Activated T-cell treated with anti-CD3 and anti-CD28 coated beads, Interleukin-2, amount 50 U/mL, for 72 hours (primary cell): ENCODE data around the gene AP4E1. TPM values are rescaled to one million over a fixed set of nuclear protein-coding genes. Genes with fewer than 3 reads are reported as not detected.
"Not testable (repeated sequence)": the region's sequence is repeated elsewhere in the genome, so short reads cannot be mapped to it uniquely, and the experiment has no call there.

Experiments used
- ATAC-seq, 2 donors: fragments of 150-1000 bp; cut with Tn5 transposase; replicated peaks in 1 of 2; 2 replicates each; pipeline ENCODE4 v1.10.0; 2021; ENCODE audit warnings: moderate library complexity in 2 of 2, mild to moderate bottlenecking in 1 of 2
- DNase-seq, 2 donors: peaks; one replicate each; pipeline ENCODE4 v3.0.0; 2021 to 2022; ENCODE audit warnings: mixed read lengths in 1 of 2
- H3K27ac Mint-ChIP-seq: one replicate; pipeline ENCODE4 v1.8.0; 2022; ENCODE audit warnings: mild to moderate bottlenecking, moderate library complexity, mixed read lengths
- H3K27me3 Mint-ChIP-seq: one replicate; pipeline ENCODE4 v1.8.0; 2022; ENCODE audit warnings: low read depth, mixed read lengths
- H3K36me3 Mint-ChIP-seq, 2 donors: one replicate each; pipeline ENCODE4 v1.8.0; 2022; ENCODE audit warnings: mixed read lengths in 2 of 2, mild to moderate bottlenecking in 1 of 2; ENCODE audit not compliant: insufficient read depth in 2 of 2
- H3K4me1 Mint-ChIP-seq: one replicate; pipeline ENCODE4 v1.8.0; 2022; ENCODE audit warnings: low read depth, mixed read lengths
- H3K4me3 Mint-ChIP-seq, 2 donors: one replicate each; pipeline ENCODE4 v1.8.0; 2022; ENCODE audit warnings: mild to moderate bottlenecking in 2 of 2, mixed read lengths in 2 of 2, moderate library complexity in 2 of 2
- H3K9me3 Mint-ChIP-seq, 2 donors: one replicate each; pipeline ENCODE4 v1.8.0; 2022; ENCODE audit warnings: mixed read lengths in 2 of 2
- total RNA-seq, 2 donors: library from RNA; stranded (reverse); gene quantifications; one replicate each; pipeline ENCODE4 v1.2.3, GENCODE V29; 2022

Gene AP4E1
- total RNA-seq = 10 to 100 TPM; 13.3 to 17.1 TPM

DNA sequence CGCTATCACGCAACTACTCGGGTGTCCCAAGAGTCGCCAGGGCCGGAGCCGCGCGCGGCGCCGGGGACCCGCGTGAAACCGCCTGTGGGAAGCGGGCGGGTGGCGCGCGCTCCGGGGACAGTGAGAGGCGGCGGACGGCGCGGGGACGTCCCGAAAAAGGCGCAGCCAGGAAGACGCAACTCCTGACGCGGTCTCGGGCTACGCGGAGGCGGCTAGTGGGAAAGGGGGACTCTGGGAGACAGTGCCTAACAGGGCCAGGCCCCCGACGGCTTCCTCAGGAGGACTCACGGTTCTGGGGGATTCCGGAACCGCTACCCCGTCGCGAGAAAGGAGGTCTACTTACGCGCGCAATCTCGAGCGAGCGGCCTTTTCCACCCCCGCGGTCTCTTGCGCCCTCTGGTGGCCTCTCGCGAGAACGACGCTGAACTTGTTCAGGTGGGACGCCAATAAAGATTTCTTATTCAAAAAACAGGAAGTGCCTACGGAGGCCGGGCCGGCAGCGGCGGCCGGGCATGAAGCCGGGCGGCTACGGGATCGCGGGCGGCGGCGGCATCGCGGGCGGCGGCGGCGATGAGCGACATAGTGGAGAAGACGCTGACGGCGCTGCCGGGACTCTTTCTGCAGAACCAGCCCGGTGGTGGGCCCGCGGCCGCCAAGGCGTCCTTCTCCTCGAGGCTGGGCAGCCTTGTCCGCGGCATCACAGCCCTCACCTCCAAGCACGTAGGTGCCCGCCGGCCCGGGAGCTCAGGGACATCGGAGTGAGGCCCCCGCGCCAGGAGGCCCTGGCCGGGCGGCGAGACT, at the start of gene AP4E1:
TSS of gene AP4E1 (plus strand) at position 475 of the 801 bp plus-strand sequence. CDS start at position 571, 96 bp downstream.
- Mint-ChIP-seq H3K27ac (peak within 1 kb of the TSS; percentile 96), H3K4me1 (peaks cover 17% of the 10 kb centered on the region), H3K27me3 (no peaks in the 10 kb centered on the region), H3K36me3 (peaks cover 4 to 9% of the 10 kb centered on the region in 2 donors), H3K9me3 (no peaks in the 10 kb centered on the region), H3K4me3 (peak within 1 kb of the TSS; percentile 92 to 95)
- DNase-seq (peak; percentile 94 to 95), ATAC-seq (peak; percentile 65 to 69)

DNA sequence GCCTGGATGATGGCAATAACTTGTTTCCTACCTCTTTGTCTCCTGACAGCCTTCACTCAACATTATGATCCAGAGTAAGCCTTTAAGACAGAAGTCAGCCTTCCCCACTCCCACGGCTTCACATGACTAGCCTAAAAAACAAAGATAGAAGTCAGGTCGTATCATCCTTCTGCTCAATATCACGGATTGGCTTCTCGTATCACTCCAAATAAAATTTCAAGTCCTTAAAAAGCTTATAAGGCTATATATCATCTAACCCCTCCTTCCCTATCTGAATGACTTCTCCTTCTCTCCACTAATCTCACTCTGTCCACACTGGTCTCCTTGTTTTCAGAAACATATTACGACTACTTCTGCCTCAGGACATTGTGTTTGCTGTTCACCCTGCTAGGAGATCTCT, 47.7 kb upstream of the AP4E1 start:
- Mint-ChIP-seq H3K4me1 (no peaks in the 10 kb centered on the region), H3K4me3 (no peak overlapping the region), H3K36me3 (no peaks in the 10 kb centered on the region), H3K27me3 (no peaks in the 10 kb centered on the region), H3K27ac (no peak overlapping the region), H3K9me3 (no peaks in the 10 kb centered on the region)
- no peak for ATAC-seq
- no peak for DNase-seq

DNA sequence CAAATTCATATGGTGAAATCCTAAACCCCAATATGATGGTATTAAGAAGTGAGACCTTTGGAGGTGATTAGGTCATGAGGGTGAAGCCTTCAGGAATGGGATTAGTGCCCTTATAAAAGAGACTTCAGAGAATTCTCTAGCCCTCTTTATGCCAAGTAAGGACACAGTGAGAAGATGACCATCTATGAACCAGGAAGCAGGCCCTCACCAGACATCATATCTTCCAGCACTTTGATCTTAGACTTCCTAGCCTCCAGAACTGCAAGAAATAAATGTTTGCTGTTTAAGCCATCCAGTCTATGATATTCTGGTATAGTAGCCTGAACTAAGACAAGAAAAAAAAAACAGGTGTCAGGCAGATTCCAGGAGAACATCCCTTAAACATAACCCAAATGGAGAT, 45.9 kb upstream of the AP4E1 start:
- Mint-ChIP-seq H3K4me3 (no peak overlapping the region), H3K9me3 (no peaks in the 10 kb centered on the region), H3K36me3 (no peaks in the 10 kb centered on the region), H3K27ac (no peak overlapping the region), H3K4me1 (no peaks in the 10 kb centered on the region), H3K27me3 (no peaks in the 10 kb centered on the region)
- DNase-seq = no peak
- ATAC-seq = no peak

DNA sequence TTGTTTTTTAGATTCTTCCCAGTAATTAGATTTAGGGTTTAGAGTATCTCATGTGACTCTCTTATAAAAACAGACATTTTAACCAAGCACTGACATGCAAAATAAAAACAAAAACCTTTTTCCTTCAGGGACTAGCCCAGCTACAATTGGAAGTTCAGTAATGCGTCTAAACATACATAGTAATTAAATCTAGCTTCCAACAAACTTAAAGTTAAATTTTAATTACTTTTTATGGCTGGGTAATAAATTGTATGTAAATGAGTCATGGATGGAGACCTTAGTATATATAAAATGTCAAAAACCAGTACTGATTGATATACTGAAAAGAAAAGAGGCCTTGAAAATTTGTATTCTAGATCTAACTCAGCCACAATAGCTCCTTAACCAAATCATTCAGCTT, 43.6 kb upstream of the AP4E1 start:
- Mint-ChIP-seq H3K27ac (no peak overlapping the region), H3K27me3 (no peaks in the 10 kb centered on the region), H3K4me3 (no peak overlapping the region), H3K9me3 (no peaks in the 10 kb centered on the region), H3K4me1 (no peaks in the 10 kb centered on the region), H3K36me3 (no peaks in the 10 kb centered on the region)
- ATAC-seq = no peak
- DNase-seq = no peak

DNA sequence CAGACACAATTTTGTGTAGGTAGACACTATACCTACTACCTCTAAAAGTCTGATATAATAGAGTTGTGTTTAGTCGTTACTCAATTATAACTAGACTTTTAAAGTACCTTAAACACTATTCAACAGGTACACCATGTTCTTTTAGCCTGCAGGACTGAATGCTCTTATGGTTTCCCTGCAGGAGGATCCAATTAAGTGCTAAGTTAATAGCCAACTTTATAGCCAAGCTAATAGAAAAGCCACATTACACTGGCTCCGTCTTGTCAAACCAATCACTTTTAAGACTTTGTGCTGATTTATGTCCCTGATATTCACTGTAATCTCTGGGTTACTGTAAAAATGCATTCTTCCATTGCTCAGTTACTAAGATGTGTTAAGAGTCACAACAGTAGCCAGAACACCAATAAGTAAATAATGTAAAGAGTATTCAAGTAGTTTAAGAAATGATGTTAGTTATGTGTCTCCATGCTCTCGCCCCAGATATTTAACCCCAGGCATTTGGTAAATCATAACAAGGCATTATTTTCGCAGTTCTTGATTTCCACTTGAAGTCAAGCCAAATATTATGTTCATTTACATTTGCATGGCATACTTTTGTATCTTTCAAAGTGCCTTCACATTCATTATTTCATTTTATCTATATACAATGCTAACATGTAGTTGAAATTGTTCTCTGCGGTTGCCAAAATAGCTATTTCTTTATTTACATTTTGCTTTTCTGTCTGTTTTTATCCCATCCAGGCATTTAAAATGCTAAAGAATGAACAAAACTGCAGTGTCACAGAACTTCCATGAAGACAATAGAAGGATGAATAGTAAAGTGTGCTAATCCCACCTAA, 42.7 kb upstream of the AP4E1 start:
- Mint-ChIP-seq H3K36me3 (no peaks in the 10 kb centered on the region), H3K27ac (no peak overlapping the region), H3K27me3 (no peaks in the 10 kb centered on the region), H3K4me3 (no peak overlapping the region), H3K9me3 (no peaks in the 10 kb centered on the region), H3K4me1 (no peaks in the 10 kb centered on the region)
- ATAC-seq (no peak), DNase-seq (no peak)

DNA sequence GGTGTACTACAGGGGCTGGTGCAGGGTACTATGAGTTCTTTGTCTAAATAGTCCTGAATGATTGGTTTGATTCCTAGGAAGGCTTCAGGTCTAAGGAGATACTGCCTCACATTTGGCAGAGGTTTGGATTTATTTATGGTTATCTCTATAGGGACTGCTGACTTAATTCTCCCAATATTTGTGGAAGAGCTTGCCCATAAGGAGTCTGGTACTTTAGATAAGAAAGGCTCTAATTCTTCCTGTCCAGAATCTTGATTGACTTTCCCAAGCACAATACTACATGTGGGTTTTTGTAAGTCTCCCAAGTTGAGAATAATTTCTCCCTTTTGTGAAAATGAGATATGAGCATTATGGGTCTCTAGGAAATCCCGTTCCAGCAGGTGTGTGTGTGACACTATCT, 36.7 kb upstream of the AP4E1 start:
- ATAC-seq (no peak), DNase-seq (no peak)
- Mint-ChIP-seq H3K4me1 (peaks cover 19% of the 10 kb centered on the region), H3K36me3 (no peaks in the 10 kb centered on the region), H3K9me3 (no peaks in the 10 kb centered on the region), H3K27me3 (peaks cover 21% of the 10 kb centered on the region), H3K27ac (no peak overlapping the region), H3K4me3 (no peak overlapping the region)

DNA sequence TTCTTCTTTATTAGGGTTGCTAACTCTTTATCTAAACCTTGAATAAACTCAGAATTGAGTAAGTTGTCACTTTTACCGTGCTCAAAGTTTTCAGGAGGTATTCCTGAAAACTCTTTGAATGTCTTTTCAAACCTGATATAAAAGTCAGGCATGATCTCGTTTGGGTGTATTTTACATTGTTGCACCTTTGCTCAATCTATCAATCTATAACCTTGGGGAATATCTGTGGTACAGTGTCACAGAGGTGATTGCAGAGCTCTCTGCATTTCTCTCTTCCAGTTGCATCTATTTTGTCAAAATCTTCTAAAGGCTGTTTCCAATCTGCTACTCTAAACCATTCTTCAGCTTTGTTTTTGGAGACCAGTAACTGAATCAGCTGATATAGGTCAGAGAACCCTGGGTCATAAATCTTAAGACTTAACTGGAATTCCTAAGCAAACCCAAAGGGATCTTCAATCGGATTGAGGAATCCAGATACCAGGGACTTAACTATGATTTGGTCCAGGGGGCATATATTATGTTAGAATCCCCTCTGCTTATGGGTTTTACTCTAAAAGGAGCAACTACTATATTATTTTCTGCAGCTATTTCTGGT, 35.6 kb upstream of the AP4E1 start:
- Mint-ChIP-seq H3K4me1 (peaks cover 30% of the 10 kb centered on the region), H3K36me3 (no peaks in the 10 kb centered on the region), H3K9me3 (no peaks in the 10 kb centered on the region), H3K27me3 (peaks cover 21% of the 10 kb centered on the region), H3K27ac (no peak overlapping the region), H3K4me3 (no peak overlapping the region)
- ATAC-seq = no peak
- DNase-seq = no peak

DNA sequence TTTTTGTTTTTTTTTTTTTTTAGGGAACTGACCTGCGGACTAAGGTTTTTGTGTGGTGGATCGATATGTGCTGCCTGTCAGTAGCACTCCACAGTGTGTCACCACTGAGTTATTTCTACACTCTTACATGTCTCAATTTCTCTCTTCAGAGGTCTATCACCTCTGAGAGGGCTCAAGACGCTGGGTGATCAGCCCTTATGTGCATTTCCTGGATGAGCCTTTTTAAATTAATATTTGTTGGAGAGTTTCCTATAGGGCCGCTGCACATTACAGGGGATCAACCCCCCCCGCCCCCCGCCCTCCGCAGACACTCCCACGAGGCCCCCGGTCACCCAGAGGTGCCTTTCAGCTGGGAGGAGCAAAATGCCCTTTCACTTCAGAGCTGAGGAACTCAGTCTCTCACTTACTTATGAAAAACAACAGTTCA, 34.5 kb upstream of the AP4E1 start:
- Mint-ChIP-seq H3K9me3 (no peaks in the 10 kb centered on the region), H3K4me3 (peak overlapping the region; percentile 17 to 51), H3K27me3 (peaks cover 21% of the 10 kb centered on the region), H3K27ac (no peak overlapping the region), H3K36me3 (no peaks in the 10 kb centered on the region), H3K4me1 (peaks cover 40% of the 10 kb centered on the region)
- ATAC-seq (peak; percentile 52 to 66), DNase-seq (no peak)

DNA sequence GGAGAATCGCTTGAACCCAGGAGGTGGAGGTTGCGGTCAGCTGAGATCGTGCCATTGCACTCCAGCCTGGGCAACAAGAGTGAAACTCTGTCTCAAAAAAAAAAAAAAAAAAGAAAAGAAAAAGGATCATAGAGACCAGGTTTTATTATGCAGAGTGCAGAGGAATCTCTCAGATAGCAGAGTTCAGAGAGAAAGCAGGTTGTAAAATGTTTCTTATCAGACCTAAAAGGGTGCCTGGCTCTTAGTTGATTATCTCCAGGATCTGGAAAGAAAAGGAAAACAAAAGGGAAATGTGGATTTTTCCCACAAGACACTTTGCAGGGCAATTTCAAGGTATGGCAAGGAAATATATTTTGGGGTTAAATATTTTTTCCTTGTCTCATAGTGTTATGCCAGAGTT, 33.2 kb upstream of the AP4E1 start:
- not testable (repeated sequence) for H3K27ac Mint-ChIP-seq, H3K4me3 Mint-ChIP-seq, H3K9me3 Mint-ChIP-seq, H3K36me3 Mint-ChIP-seq, DNase-seq, ATAC-seq
- Mint-ChIP-seq H3K4me1 (peaks cover 53% of the 10 kb centered on the region), H3K27me3 (peaks cover 21% of the 10 kb centered on the region)

DNA sequence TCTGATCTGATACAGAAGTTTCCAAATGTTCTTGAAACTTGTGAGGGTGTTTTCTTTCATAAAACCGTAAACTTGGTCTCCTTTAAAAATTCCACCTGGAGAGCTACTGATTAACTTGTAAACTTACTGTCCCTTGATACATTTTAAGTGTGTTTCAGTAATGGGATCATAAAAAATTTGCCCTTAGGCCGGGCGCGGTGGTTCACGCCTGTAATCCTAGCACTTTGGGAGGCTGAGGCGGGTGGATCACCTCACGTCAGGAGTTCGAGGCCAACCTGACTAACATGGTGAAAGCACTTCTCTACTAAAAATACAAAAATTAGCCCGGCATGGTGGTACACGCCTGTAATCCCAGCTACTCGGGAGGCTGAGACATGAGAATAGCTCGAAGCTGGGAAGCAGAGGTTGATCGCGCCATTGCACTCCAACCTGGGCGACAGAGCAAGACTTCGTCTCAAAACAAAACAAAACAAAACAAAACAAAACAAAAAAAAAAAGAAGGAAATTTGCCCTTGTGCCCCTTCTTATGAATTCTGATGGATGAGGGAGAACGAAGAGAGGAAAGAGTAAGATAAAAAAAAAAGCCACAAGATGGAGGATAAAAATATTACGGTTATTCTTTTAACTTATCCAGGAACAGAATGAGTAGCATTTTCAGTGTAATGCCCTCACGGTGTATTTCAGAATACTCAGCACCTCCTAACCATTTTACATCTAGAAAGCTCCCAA, 32.1 kb upstream of the AP4E1 start:
- peaks cover 0 to 2% of the 10 kb centered on the region in 2 donors for H3K36me3 Mint-ChIP-seq

DNA sequence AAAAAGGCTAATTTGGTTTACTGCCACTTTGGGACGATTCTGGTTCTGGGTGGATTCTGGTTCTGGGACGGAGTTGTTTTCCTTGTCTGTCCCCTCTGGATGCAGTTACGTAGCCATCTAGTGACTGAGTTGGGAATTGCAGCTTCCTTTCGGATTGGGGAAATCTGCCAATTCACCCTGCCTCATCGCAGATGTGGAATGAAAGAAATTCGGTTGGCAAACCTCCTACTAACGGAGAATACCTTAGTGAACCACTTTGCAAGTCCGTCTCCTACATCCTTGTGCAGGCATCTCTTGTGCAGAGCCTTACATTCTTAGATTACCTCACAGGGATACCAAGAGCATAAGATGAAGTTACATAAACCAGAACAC, 31.5 kb upstream of the AP4E1 start:
- Mint-ChIP-seq H3K36me3 (peaks cover 0 to 2% of the 10 kb centered on the region in 2 donors), H3K9me3 (no peaks in the 10 kb centered on the region), H3K27ac (peak overlapping the region; percentile 83), H3K4me3 (peak overlapping the region; percentile 81 to 86), H3K27me3 (peaks cover 20% of the 10 kb centered on the region), H3K4me1 (peaks cover 70% of the 10 kb centered on the region)
- DNase-seq (peak; percentile 60 to 81), ATAC-seq (no peak)

More for the DNA sequence above, 32.1 kb upstream of the AP4E1 start:
- Mint-ChIP-seq H3K27me3 (peaks cover 21% of the 10 kb centered on the region), H3K4me1 (peaks cover 65% of the 10 kb centered on the region), H3K4me3 (peak overlapping the region; percentile 81 to 86), H3K9me3 (no peaks in the 10 kb centered on the region), H3K27ac (peak overlapping the region; percentile 83)
- ATAC-seq (no peak), DNase-seq (no peak)

DNA sequence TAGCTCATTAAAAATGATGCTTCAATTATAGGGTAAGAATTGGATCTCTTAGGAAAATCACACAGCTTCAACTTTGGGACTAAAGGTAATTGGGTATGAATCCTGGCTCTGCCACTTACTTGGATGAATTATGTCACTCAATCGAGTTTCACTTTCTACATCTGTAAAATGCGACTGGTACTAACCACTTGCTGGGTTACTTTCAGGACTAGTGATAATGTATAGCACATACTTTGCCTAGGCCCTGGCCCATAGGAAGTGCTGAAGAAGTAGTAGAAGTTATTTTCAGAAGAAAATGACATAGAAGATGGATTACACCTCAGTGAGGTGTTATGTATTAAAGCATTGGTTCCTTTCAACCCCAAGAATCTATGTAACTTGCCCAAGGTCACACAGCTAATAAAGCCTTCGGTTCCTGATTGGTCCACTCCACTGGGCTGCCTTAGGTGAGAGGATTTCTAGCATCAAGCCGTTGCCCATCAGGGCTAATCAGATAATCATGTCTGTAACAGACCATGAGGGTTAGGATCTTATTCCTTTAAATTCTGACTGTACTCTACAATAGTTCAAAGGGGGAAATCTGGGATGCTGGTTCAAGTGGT, 29.4 kb upstream of the AP4E1 start:
- ATAC-seq (peak; percentile 75 to 76), DNase-seq (peak; percentile 46 to 64)
- Mint-ChIP-seq H3K27ac (peak overlapping the region; percentile 95), H3K4me1 (peaks cover 79% of the 10 kb centered on the region), H3K4me3 (peak overlapping the region; percentile 65), H3K9me3 (no peaks in the 10 kb centered on the region), H3K27me3 (peaks cover under 1% of the 10 kb centered on the region), H3K36me3 (peaks cover 0 to 2% of the 10 kb centered on the region in 2 donors)
